Measurements from ENCODE around the gene TPST2. TPM values are rescaled to one million over a fixed set of nuclear protein-coding genes. Genes with fewer than 3 reads are reported as not detected.

The TPST2 gene
- total RNA-seq, 2 experiments from 2014 or later = 7.2 to 7.4 TPM

- Mint-ChIP-seq H3K4me1 (ENCODE audit: low read depth) (no peaks in the 10 kb centered on the region), H3K4me3 (no peak within 1 kb of the TSS), H3K36me3 (ENCODE audit: low read depth) (no peaks in the 10 kb centered on the region), H3K9me3 (no peaks in the 10 kb centered on the region), H3K27ac (no peak within 1 kb of the TSS), H3K27me3 (no peaks in the 10 kb centered on the region)
- Histone ChIP-seq H3K4me1 (ENCODE audit: insufficient read depth, low read length) (no peaks in the 10 kb centered on the region), H3K9me3 (ENCODE audit: control insufficient read depth in 1 of 2, insufficient read depth in 1 of 2, low read length in 2 of 2) (no peaks in the 10 kb centered on the region), H3K27me3 (ENCODE audit: control insufficient read depth in 1 of 2, insufficient read depth in 2 of 2, low read length in 2 of 2) (no peaks in the 10 kb centered on the region), H3K27ac (ENCODE audit: low read depth in 1 of 2, low read length in 2 of 2) (no peak within 1 kb of the TSS), H3K4me3 (ENCODE audit: low read length) (no peak within 1 kb of the TSS), H3K36me3 (ENCODE audit: insufficient read depth, low read length) (no peaks in the 10 kb centered on the region)
- CTCF ChIA-PET = no interaction called here
- no peak for ATAC-seq (ENCODE audit: poor library complexity)
- intact Hi-C loops (cut with DNase I, micrococcal nuclease) = no loop called here
- TF ChIP-seq CTCF (IDR thresholded peaks at IDR 0.05) = no peak
- POLR2A ChIA-PET = no interaction called here
- no peak for DNase-seq
These were observed 31.7 kb upstream of the TPST2 start, which contains the start of gene CRYBA4 for GRCh38 chr22:26621663-26622062. Gene CRYBA4, plus strand, starts transcription at chr22:26621963. Its CDS starts 634 bp downstream, at chr22:26622597.

GRCh38 chr22:26620197-26620596 is 30.3 kb upstream of the TPST2 start:
- intact Hi-C loops (cut with DNase I, micrococcal nuclease) = no loop called here
- no peaks in the 10 kb centered on the region for H3K36me3 Mint-ChIP-seq (ENCODE audit: low read depth)
- H3K9me3 Mint-ChIP-seq = no peaks in the 10 kb centered on the region
- H3K4me1 Mint-ChIP-seq (ENCODE audit: low read depth) = no peaks in the 10 kb centered on the region
- ChIA-PET POLR2A (no interaction called here), CTCF (no interaction called here)
- H3K27ac Mint-ChIP-seq = no peak overlapping the region
- no peak overlapping the region for H3K4me3 Mint-ChIP-seq
- Histone ChIP-seq H3K27me3 (ENCODE audit: control insufficient read depth in 1 of 2, insufficient read depth in 2 of 2, low read length in 2 of 2) (no peaks in the 10 kb centered on the region), H3K4me3 (ENCODE audit: low read length) (no peak overlapping the region), H3K9me3 (ENCODE audit: control insufficient read depth in 1 of 2, insufficient read depth in 1 of 2, low read length in 2 of 2) (no peaks in the 10 kb centered on the region), H3K27ac (ENCODE audit: low read depth in 1 of 2, low read length in 2 of 2) (no peak overlapping the region), H3K4me1 (ENCODE audit: insufficient read depth, low read length) (peaks cover under 1% of the 10 kb centered on the region), H3K36me3 (ENCODE audit: insufficient read depth, low read length) (no peaks in the 10 kb centered on the region)
- H3K27me3 Mint-ChIP-seq = no peaks in the 10 kb centered on the region
- ATAC-seq (ENCODE audit: poor library complexity) (no peak), DNase-seq (no peak)
- no peak for TF ChIP-seq CTCF (IDR thresholded peaks at IDR 0.05)

GRCh38 chr22:26619510-26619909 is 29.6 kb upstream of the TPST2 start:
- Mint-ChIP-seq H3K27ac (no peak overlapping the region), H3K27me3 (no peaks in the 10 kb centered on the region), H3K4me3 (no peak overlapping the region), H3K4me1 (ENCODE audit: low read depth) (no peaks in the 10 kb centered on the region), H3K36me3 (ENCODE audit: low read depth) (no peaks in the 10 kb centered on the region), H3K9me3 (no peaks in the 10 kb centered on the region)
- Histone ChIP-seq H3K36me3 (ENCODE audit: insufficient read depth, low read length) (no peaks in the 10 kb centered on the region), H3K27me3 (ENCODE audit: control insufficient read depth in 1 of 2, insufficient read depth in 2 of 2, low read length in 2 of 2) (no peaks in the 10 kb centered on the region), H3K4me3 (ENCODE audit: low read length) (no peak overlapping the region), H3K27ac (ENCODE audit: low read depth in 1 of 2, low read length in 2 of 2) (no peak overlapping the region), H3K9me3 (ENCODE audit: control insufficient read depth in 1 of 2, insufficient read depth in 1 of 2, low read length in 2 of 2) (no peaks in the 10 kb centered on the region), H3K4me1 (ENCODE audit: insufficient read depth, low read length) (peaks cover 3% of the 10 kb centered on the region)
- ATAC-seq (ENCODE audit: poor library complexity) = no peak
- TF ChIP-seq CTCF (IDR thresholded peaks at IDR 0.05) = no peak
- ChIA-PET POLR2A (no interaction called here), CTCF (no interaction called here)
- DNase-seq = no peak
- intact Hi-C loops (cut with DNase I, micrococcal nuclease) = no loop called here
